A549 (cell line): Measurements from ENCODE around the gene AHCTF1.

Experiments used
- CHD4 ChIP-seq: fragments of 200-600 bp; sonication (generic); IDR thresholded peaks from 2 replicates; pipeline ENCODE4 v1.6.1; 2016; ENCODE audit warnings: antibody characterized with exemption, mild to moderate bottlenecking, borderline replicate concordance
- EP300 ChIP-seq, 2 experiments: fragments of >200 bp; sonication (Bioruptor Twin); formaldehyde crosslinking; IDR thresholded peaks; 2 replicates in 1 of 2; 3 replicates in 1 of 2; pipeline ENCODE4 v1.6.1; 2016 to 2017
- FOSL2 ChIP-seq, 2 experiments: fragments of 450-650 bp in 1 of 2; fragments of >200 bp in 1 of 2; sonication (Bioruptor Twin) in 1 of 2; formaldehyde crosslinking; IDR thresholded peaks; 2 replicates each; pipeline versions ENCODE4 v1.5.0 to v1.6.1; 2016 to 2020; ENCODE audit warnings: mild to moderate bottlenecking in 1 of 2, moderate library complexity in 1 of 2
- MAFK ChIP-seq: fragments of 450-650 bp; IDR thresholded peaks from 2 replicates; pipeline ENCODE4 v1.6.1; 2014; ENCODE audit not compliant: partially characterized antibody
- POLR2A ChIP-seq: IDR thresholded peaks from 2 replicates; pipeline ENCODE4 v1.6.1; 2012; ENCODE audit warnings: mild to moderate bottlenecking, low read length
- TF ChIP-seq, protein P1 (sequence below): fragments of >200 bp; sonication (Bioruptor Twin); formaldehyde crosslinking; IDR thresholded peaks from 3 replicates; pipeline ENCODE4 v1.5.1; 2016

DNA sequence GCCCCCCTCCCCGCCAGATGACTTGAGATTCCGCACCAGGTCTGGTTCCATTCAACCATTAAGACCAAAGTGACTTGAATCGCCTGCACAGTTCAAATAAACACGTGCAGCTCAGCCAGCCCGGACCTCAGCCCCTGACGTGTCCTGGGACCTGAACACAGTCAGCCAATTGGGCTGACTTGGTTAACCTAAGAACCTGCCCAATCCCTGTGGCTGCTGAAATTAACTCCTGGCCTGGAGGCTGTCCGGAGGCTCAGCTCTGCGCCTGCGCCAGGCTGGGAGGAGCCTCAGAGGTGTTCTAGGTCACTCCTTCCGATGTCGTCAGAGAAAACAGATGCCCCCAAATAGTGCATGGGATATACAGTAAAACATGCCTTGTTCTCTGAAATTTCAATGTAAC is 134.2 kb downstream of the AHCTF1 start:
- TF ChIP-seq, protein P1, sequence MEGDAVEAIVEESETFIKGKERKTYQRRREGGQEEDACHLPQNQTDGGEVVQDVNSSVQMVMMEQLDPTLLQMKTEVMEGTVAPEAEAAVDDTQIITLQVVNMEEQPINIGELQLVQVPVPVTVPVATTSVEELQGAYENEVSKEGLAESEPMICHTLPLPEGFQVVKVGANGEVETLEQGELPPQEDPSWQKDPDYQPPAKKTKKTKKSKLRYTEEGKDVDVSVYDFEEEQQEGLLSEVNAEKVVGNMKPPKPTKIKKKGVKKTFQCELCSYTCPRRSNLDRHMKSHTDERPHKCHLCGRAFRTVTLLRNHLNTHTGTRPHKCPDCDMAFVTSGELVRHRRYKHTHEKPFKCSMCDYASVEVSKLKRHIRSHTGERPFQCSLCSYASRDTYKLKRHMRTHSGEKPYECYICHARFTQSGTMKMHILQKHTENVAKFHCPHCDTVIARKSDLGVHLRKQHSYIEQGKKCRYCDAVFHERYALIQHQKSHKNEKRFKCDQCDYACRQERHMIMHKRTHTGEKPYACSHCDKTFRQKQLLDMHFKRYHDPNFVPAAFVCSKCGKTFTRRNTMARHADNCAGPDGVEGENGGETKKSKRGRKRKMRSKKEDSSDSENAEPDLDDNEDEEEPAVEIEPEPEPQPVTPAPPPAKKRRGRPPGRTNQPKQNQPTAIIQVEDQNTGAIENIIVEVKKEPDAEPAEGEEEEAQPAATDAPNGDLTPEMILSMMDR, result no peak
- TF ChIP-seq POLR2A, result no peak
- no peak for TF ChIP-seq FOSL2 (IDR thresholded peaks at IDR 0.05)
- TF ChIP-seq FOSL2 (CRISPR knock-in tag; IDR thresholded peaks at IDR 0.05), result no peak
- no peak for TF ChIP-seq MAFK
- no peak for TF ChIP-seq CHD4
- no peak for TF ChIP-seq EP300 (IDR thresholded peaks at IDR 0.05)
